DND-41 (cell line): ENCODE results near the gene SQOR.

ENCODE experiments used
- ATAC-seq: fragments of 200-7000 bp; cut with Tn5 transposase; 3 replicates; pipeline ENCODE4 v1.9.1; 2021; ENCODE audit warnings: low read depth; ENCODE audit not compliant: insufficient read depth
- DNase-seq: peaks from one replicate; pipeline ENCODE4 v3.0.0-alpha.2; 2020
- H2AFZ ChIP-seq: 2 replicates; pipeline ENCODE4 v1.6.0; 2012; ENCODE audit warnings: low read depth, low read length
- H3K27ac ChIP-seq: 2 replicates; pipeline ENCODE4 v1.5.1; 2012; ENCODE audit warnings: low read length, inconsistent platforms
- H3K27me3 ChIP-seq: fragments of 200-600 bp; sonication (generic); 2 replicates; pipeline ENCODE4 v1.6.0; 2012; ENCODE audit warnings: low read length, mild to moderate bottlenecking, inconsistent platforms; ENCODE audit not compliant: insufficient read depth, poor library complexity
- H3K36me3 ChIP-seq: 2 replicates; pipeline ENCODE4 v1.5.1; 2012; ENCODE audit warnings: low read length, inconsistent platforms; ENCODE audit not compliant: insufficient read depth
- H3K4me1 ChIP-seq: 2 replicates; pipeline ENCODE4 v1.5.1; 2012; ENCODE audit warnings: mild to moderate bottlenecking, low read length; ENCODE audit not compliant: insufficient read depth
- H3K4me2 ChIP-seq: 2 replicates; pipeline ENCODE4 v1.6.0; 2012; ENCODE audit warnings: mild to moderate bottlenecking, moderate library complexity, low read length, inconsistent platforms; ENCODE audit not compliant: insufficient read depth
- H3K4me3 ChIP-seq, 2 experiments: fragments of 200-600 bp in 1 of 2; shearing (Covaris generic) in 1 of 2; 2 replicates each; pipeline ENCODE4 v1.5.1; 2012 to 2016; ENCODE audit warnings: inconsistent platforms in 2 of 2, low read length in 2 of 2, mild to moderate bottlenecking in 2 of 2, low read depth in 1 of 2, moderate library complexity in 1 of 2
- H3K79me2 ChIP-seq: 2 replicates; pipeline ENCODE4 v1.6.0; 2012; ENCODE audit warnings: low read length, inconsistent platforms; ENCODE audit not compliant: insufficient read depth
- H3K9ac ChIP-seq: 2 replicates; pipeline ENCODE4 v1.6.0; 2012; ENCODE audit warnings: low read depth, mild to moderate bottlenecking, inconsistent platforms, low read length, moderate library complexity
- H3K9me3 ChIP-seq: 2 replicates; pipeline ENCODE4 v1.5.1; 2012; ENCODE audit warnings: low read length, moderate library complexity, mild to moderate bottlenecking, inconsistent platforms; ENCODE audit not compliant: insufficient read depth, severe bottlenecking
- H4K20me1 ChIP-seq: 2 replicates; pipeline ENCODE4 v1.6.0; 2012; ENCODE audit warnings: low read length; ENCODE audit not compliant: insufficient read depth
- EZH2 ChIP-seq: IDR thresholded peaks from 3 replicates; pipeline ENCODE4 v1.6.1; 2012; ENCODE audit warnings: borderline replicate concordance, low read depth, mild to moderate bottlenecking, moderate library complexity, low read length, inconsistent platforms; ENCODE audit not compliant: severe bottlenecking
- TF ChIP-seq, protein P1 (sequence below): IDR thresholded peaks from 2 replicates; pipeline ENCODE4 v1.5.1; 2012; ENCODE audit warnings: borderline replicate concordance, low read length, moderate library complexity, mild to moderate bottlenecking; ENCODE audit not compliant: poor library complexity, severe bottlenecking; ENCODE audit errors: extremely low read depth

SQOR gene

DNA sequence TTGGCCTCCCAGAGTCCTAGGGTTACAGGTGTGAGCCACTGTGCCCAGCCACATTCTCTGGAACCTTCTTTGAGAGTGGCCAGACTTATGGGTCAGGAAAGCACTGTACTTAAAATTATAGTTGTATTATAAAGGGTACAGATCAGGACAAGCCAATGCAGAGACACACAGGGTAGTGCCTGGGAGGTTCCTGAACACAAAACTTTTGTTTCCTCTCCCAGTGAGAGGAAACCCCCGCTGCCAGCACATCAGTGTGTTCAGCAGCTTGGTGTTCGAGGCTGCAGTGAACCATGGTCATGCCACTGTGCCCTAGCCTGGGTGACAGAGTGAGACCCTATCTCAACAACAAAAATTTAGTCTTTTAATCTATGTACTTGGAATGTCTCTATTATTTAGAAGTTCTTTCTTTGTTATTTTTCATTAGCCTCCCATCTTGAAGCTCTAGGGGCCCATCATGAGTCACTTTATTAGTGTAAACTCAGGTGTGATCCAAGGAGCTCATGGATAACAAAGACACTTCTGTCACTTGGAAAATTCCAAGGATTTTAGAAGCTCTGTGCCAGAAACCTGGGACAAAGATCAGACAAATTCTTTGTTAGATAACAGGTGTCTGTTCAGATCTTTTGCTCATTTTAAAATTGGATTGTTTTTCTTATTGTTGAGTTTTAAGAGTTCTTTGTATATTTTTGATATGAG is 39.8 kb upstream of the SQOR start:
- Histone ChIP-seq H3K9me3 (no peaks in the 10 kb centered on the region), H3K4me2 (no peak overlapping the region), H3K79me2 (peaks cover 66% of the 10 kb centered on the region), H3K9ac (no peak overlapping the region), H4K20me1 (no peaks in the 10 kb centered on the region), H3K4me3 (no peak overlapping the region), H3K27me3 (no peaks in the 10 kb centered on the region), H2AFZ (no peak overlapping the region), H3K27ac (no peak overlapping the region), H3K4me1 (peaks cover 1% of the 10 kb centered on the region; the same call in 1 of the 2 replicates), H3K36me3 (peaks cover 40% of the 10 kb centered on the region)
- ATAC-seq (no peak), DNase-seq (no peak)
- TF ChIP-seq EZH2, result no peak
- TF ChIP-seq, protein P1, sequence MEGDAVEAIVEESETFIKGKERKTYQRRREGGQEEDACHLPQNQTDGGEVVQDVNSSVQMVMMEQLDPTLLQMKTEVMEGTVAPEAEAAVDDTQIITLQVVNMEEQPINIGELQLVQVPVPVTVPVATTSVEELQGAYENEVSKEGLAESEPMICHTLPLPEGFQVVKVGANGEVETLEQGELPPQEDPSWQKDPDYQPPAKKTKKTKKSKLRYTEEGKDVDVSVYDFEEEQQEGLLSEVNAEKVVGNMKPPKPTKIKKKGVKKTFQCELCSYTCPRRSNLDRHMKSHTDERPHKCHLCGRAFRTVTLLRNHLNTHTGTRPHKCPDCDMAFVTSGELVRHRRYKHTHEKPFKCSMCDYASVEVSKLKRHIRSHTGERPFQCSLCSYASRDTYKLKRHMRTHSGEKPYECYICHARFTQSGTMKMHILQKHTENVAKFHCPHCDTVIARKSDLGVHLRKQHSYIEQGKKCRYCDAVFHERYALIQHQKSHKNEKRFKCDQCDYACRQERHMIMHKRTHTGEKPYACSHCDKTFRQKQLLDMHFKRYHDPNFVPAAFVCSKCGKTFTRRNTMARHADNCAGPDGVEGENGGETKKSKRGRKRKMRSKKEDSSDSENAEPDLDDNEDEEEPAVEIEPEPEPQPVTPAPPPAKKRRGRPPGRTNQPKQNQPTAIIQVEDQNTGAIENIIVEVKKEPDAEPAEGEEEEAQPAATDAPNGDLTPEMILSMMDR, result no peak

- ATAC-seq (no peak), DNase-seq (no peak)
- no peak overlapping the region for H3K4me3 ChIP-seq
- no peak overlapping the region for H3K4me2 ChIP-seq
- H3K27me3 ChIP-seq, result no peaks in the 10 kb centered on the region
- H3K27ac ChIP-seq, result no peak overlapping the region
- H3K9me3 ChIP-seq, result no peaks in the 10 kb centered on the region
- no peaks in the 10 kb centered on the region; the same call in 1 of the 2 replicates for H4K20me1 ChIP-seq
- H2AFZ ChIP-seq, result no peak overlapping the region
- H3K36me3 ChIP-seq, result peaks cover 18% of the 10 kb centered on the region
- no peak for TF ChIP-seq EZH2
- TF ChIP-seq, protein P1, result no peak
- H3K9ac ChIP-seq, result no peak overlapping the region
- no peaks in the 10 kb centered on the region for H3K4me1 ChIP-seq
- peaks cover 7% of the 10 kb centered on the region; the same call in 1 of the 2 replicates for H3K79me2 ChIP-seq
These were observed 30.9 kb upstream of the SQOR start for GRCh38 chr15:45603881-45604280.

DNA sequence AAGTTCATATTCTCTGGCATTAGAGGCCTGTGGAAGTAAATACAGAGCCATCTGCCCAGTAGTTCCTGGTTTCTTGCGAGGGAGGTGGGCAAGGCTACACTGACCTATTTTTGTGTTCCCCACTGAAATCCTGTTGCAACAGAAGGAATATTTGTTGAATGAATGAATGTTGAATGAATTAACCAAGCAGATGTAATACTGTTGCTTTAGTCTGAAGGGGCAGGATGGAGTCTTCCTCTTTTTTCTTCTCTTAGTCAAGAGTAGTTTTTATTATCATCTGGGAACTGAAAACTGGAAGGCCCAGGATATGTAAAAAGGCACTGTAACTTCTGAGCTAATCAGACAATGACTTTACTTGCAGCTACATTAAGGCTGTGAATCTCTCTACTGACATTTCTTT is 30.5 kb upstream of the SQOR start:
- no peak overlapping the region for H3K27ac ChIP-seq
- peaks cover 7% of the 10 kb centered on the region; the same call in 1 of the 2 replicates for H3K79me2 ChIP-seq

More for the DNA sequence above, 30.5 kb upstream of the SQOR start:
- Histone ChIP-seq H3K4me1 (no peaks in the 10 kb centered on the region), H3K9me3 (no peaks in the 10 kb centered on the region), H2AFZ (no peak overlapping the region), H3K27me3 (no peaks in the 10 kb centered on the region), H3K4me3 (no peak overlapping the region), H3K9ac (no peak overlapping the region), H4K20me1 (no peaks in the 10 kb centered on the region; the same call in 1 of the 2 replicates), H3K4me2 (no peak overlapping the region), H3K36me3 (peaks cover 18% of the 10 kb centered on the region)
- ATAC-seq (no peak), DNase-seq (no peak)
- TF ChIP-seq, protein P1, result no peak
- TF ChIP-seq EZH2, result no peak
